HG03135 (cell line): ENCODE results near the gene SCYGR8.

ENCODE experiments used
- ATAC-seq: cut with Tn5 transposase; IDR thresholded peaks from one replicate; pipeline ENCODE4 v1.9.1; 2021; ENCODE audit warnings: mild to moderate bottlenecking, moderate library complexity; ENCODE audit not compliant: unreplicated experiment

Gene SCYGR8

GRCh38 chr2:227759411-227760118 is 13.9 kb downstream of the SCYGR8 start:
- ATAC-seq = no peak

GRCh38 chr2:227761740-227762476 is 16.2 kb downstream of the SCYGR8 start:
- no peak for ATAC-seq

GRCh38 chr2:227765788-227766372 is 20.2 kb downstream of the SCYGR8 start:
- no peak for ATAC-seq

GRCh38 chr2:227766373-227766883 is 20.7 kb downstream of the SCYGR8 start:
- peak; percentile 96 for ATAC-seq

- ATAC-seq = no peak
Measured at GRCh38 chr2:227767830-227768229, 22.1 kb downstream of the SCYGR8 start.

GRCh38 chr2:227772197-227772661 is 26.5 kb downstream of the SCYGR8 start:
- no peak for ATAC-seq

GRCh38 chr2:227772932-227773331 is 27.2 kb downstream of the SCYGR8 start:
- no peak for ATAC-seq

- no peak for ATAC-seq
Measured at GRCh38 chr2:227774011-227774624, 28.4 kb downstream of the SCYGR8 start.

GRCh38 chr2:227774895-227775842 is 29.5 kb downstream of the SCYGR8 start:
- ATAC-seq = no peak

GRCh38 chr2:227780981-227781615 is 35.4 kb downstream of the SCYGR8 start:
- ATAC-seq = no peak

- no peak for ATAC-seq
Measured at GRCh38 chr2:227781841-227782240, 36.1 kb downstream of the SCYGR8 start.

GRCh38 chr2:227782804-227783203 is 37.1 kb downstream of the SCYGR8 start:
- peak; percentile 3 for ATAC-seq

- peak; percentile 100 for ATAC-seq
Measured at GRCh38 chr2:227783404-227784138, 37.9 kb downstream of the SCYGR8 start.

GRCh38 chr2:227785293-227785692 is 39.6 kb downstream of the SCYGR8 start:
- no peak for ATAC-seq

- no peak for ATAC-seq
Measured at GRCh38 chr2:227788561-227789018, 42.9 kb downstream of the SCYGR8 start.

- no peak for ATAC-seq
Measured at GRCh38 chr2:227789803-227790202, 44.1 kb downstream of the SCYGR8 start.

GRCh38 chr2:227793148-227793712 is 47.5 kb downstream of the SCYGR8 start:
- ATAC-seq = no peak
